GM12874 (cell line): ENCODE data around the gene SCFD2.

Source experiments
- CTCF ChIP-seq: IDR thresholded peaks from 2 replicates; pipeline ENCODE4 v1.5.1; 2011; ENCODE audit warnings: low read depth, mild to moderate bottlenecking, control low read depth, low read length, moderate library complexity; ENCODE audit not compliant: insufficient read depth

The SCFD2 gene

GRCh38 chr4:53019485-53020382, 346.1 kb downstream of the SCFD2 start:
- TF ChIP-seq CTCF = no peak

GRCh38 chr4:53018471-53018870, 347.4 kb downstream of the SCFD2 start:
- no peak for TF ChIP-seq CTCF

- no peak for TF ChIP-seq CTCF
Measured at GRCh38 chr4:53016099-53016820, 349.6 kb downstream of the SCFD2 start.

GRCh38 chr4:53015681-53016080, 350.2 kb downstream of the SCFD2 start:
- peak; percentile 60 for TF ChIP-seq CTCF

GRCh38 chr4:53014881-53015280, 351.0 kb downstream of the SCFD2 start:
- no peak for TF ChIP-seq CTCF

GRCh38 chr4:53013873-53014775, 351.7 kb downstream of the SCFD2 start:
- TF ChIP-seq CTCF = no peak

GRCh38 chr4:53012738-53013137, 353.1 kb downstream of the SCFD2 start:
- TF ChIP-seq CTCF = no peak
